OCI-M1 (cell line): ENCODE data around the gene BLTP2.
"Not testable (repeated sequence)": the region's sequence is repeated elsewhere in the genome, so short reads cannot be mapped to it uniquely, and the experiment has no call there.

ENCODE experiments used
- DNase-seq: peaks from one replicate; lab custom pipeline; 2025; lab: John Stamatoyannopoulos, UW

The BLTP2 gene

DNA sequence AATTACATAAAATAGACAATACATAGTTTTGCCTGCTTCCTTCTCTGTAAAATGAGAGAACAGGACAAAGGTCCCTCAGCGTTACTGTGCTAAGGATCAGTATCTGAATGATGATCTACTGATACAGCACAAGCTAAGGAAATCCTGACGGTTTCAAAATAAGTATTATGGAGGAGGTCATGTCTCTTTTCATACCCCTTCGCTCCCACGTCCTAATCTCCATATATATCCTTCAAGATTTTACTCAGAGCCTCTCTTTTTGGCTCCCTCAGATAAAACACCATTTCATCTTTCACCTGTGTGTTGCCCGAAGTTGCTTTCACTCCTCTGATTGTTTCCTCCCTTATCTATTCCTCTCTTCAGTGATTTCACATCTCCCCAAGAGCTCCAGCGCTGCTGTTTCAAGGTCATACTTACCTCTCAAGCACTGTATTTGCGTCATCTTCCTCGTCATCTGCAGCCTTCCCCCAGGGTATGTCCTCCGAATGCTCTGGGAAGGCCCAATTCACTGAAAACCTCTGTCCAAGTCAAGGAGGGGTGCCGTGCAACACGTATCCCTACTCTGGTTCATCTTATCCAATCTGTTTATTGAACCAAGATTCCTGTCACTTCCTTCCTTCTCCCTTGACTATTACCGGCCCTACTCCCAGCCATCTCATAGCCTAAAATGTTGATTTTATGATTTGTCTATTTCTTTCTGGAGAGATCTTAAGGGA is 1.2 kb upstream of the BLTP2 start:
- DNase-seq = peak; percentile 63

DNA sequence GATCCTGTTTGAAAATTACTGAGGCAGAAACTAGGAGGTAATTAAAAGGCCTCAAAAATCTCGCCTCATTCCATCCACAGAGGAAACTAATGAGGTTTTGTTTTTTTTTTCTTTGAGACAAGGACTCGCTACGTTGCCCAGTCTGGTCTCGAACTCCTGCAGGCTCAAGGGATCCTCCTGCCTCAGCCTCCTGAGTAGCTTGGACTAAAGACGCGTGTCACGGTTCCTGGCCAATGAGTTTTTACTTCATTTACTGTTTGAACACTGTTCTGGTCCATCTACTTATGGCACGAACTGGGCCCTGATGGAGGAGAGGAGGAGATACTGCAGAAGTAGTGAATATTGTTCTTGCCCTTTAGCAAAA is 600 bp upstream of the BLTP2 start:
- DNase-seq = no peak

DNA sequence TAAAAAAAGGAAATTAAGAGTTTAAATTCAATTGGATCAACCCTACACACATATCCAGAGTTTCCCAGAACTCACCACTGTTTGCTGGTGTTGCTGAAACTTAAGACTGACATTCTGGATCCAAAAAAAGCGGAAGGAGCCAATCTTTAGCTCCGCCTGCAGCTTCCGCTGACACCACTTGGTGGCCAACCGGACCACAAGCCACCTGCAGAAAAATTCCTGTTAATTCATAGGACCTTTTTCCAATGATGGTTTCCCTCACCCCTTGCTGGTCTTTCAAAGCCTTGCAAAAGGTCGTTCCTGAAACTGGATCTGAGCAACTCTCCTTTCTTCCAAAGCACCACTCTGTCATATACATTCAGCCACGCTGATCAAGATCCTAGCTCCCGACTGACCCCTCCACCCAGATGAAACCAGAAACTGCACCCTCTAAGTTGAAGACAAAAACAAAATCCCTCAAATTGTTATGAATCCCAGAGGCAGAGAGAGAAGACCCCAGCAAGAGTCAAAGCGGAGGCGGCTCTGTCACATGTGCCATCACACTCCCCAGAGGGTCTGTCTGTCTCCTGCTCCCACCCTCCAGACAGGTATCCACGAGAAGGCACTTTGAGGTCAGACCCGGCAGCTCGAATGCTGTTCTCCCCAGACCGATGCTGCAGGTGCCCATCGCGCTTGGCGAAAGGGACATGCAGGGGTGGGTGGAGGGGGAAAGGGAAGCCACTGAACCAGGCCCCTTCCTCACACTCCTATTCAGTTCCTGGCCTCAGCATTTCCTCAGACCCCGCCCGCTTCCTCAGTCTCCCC is 773 bp downstream of the BLTP2 start:
- DNase-seq = peak; percentile 94

DNA sequence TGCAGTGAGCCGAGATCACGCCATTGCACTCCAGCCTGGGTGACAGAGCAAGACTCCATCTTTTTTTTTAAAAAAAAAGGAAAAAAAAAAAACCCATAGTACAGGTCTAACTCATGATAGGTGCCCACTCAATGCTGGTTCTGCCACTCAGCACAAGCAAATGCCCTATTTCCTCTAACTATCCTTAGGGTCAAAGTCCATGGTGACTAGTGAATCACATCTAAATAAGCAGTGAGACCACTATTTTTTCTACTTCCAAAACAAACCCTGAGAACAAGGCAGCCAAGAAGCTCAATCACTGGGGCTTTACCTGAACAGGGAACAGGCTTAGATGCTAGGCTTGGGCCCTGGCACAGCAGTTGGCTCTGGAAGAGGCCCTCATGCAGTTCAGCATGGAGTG is 3.4 kb downstream of the BLTP2 start:
- DNase-seq = no peak

DNA sequence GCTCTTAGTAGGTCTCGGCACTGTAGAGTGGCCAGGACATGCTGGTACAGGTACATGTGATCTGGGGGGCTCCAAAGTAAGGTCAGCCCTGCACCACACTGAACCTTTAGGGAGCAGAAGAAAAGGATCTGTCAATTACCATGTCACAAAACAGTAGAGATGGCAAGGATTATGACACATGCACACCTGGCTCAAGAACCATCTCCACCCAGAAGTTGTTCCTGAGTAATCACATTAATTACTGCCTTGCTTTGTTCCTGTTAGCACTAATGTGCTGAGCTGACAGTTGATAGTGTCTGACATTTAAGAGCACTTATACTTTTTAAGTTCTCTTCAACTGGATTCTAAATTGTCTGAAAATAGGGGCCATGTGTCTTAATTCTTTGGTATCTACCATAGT is 9.5 kb downstream of the BLTP2 start:
- no peak for DNase-seq

DNA sequence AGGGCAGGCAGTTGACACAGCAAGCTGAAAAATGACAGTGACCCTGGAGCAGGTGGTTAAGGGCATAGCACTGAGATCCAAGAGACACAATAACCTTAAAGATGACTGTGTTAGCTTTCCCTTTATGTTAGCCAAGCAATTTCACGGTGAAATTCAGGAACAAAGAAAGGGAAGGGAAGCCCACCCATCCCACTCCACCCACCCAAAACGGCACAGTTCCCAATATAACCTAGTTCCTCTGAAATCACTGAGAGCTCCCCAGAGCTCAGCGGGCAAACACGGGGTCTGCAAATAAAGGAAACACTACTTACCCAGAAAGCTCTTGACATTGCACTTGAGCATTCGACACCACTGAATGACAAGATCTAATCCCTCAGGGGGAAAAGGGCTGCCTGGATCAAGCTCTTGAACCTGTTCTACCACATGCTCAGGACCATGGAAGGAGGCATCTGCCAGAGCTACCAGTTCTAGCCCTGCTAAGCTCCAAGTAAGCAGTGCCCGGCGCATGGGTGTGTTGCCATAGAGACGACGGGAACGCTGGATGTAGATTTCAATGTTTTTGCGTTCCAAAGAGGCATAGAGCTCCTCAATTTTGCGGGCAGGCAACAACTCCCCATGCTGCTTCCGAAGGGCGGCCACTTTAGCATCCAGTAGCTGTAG is 10.6 kb downstream of the BLTP2 start:
- no peak for DNase-seq

DNA sequence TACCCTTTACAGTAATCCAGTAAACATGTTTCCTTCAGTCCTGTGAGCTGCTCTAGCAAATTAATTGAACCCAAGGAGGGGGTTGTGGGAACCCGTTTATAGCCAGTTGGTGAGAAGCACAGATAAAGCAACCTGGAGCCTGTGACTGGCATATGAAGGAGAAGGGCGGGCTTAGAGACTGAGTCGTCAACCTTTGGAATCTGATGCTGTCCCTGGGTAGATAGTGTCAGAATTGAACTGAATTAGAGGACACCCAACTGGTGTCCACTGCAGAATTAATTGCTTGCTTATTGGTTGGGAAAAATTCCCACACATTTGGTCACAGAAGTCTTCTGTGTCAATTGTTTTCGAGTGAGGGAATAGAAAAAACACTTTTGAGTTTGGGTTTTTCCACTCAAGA is 18.1 kb downstream of the BLTP2 start:
- no peak for DNase-seq

DNA sequence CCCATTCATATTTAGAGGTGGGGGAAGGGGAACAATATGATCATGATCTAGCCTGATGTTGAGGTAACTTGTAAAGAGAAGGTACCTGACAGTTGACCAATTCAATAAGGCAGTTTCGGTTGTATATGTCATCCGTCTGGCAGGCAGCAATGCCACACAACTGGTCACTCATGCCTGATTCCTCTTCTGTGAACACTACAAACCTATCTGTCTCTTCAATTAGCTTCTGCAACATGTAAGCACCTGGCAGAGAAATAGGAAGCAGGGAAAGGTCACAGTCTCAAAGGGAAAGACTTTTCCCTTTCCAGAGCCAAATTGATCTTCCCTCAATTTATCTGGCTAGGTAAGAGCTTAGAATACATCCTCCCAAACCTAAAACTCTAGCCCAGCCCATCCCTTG is 20.8 kb downstream of the BLTP2 start:
- DNase-seq = no peak

DNA sequence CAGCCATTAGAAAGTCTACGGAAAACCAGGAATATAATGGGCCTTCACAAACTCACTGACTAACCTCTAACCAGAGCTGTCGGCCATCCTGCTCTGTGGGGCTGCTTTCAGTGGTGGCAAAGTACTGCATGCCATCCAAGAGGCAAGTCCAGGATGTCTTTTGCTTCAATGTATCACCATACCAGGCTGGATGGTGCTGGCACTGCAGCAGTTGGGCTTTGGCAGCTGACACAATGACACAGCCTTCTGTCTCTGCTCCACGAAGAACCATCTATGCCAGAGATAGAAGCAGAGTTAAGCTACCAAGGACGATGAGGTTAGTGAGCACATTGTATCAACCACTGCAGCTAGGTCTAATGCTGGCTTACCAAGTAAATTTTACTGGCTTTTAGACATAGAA is 21.3 kb downstream of the BLTP2 start:
- DNase-seq = no peak

DNA sequence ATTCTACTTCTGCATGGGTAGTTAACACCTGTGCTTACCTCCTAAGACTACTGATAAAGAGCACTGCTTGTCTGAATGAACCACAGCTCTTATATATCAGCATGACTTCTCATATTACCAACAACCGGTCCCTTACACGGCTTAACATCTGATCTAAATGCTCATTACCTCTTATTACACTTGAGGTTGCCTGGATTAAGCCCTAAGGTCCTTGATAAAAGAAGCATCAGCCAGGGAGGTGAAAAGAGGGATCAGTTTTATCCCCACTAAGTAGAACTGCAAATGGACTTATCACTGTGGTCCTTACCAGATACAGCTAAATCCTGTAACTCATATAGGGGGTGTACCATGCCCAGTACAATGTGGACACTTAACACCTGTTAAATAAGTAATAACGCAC is 22.8 kb downstream of the BLTP2 start:
- DNase-seq = no peak

DNA sequence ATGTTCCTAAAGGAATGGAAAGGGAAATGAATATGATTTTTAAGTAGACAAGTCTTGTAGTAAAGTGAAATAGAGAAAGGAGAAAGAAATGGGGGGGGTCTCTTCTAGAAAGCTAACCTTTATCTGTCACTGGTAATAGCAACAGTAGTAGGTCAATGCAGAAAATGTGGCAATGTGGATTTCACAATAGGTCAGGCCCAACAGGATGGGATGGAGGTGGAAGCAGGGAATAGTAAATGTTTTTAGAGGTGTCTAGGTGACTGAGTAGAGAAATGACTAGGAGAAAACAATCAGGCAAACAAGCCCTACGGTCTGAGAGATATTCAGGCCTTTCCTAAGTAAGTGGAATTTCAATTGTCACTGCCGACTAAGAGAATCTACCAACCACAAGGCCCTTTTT is 24.9 kb downstream of the BLTP2 start:
- DNase-seq = no peak

DNA sequence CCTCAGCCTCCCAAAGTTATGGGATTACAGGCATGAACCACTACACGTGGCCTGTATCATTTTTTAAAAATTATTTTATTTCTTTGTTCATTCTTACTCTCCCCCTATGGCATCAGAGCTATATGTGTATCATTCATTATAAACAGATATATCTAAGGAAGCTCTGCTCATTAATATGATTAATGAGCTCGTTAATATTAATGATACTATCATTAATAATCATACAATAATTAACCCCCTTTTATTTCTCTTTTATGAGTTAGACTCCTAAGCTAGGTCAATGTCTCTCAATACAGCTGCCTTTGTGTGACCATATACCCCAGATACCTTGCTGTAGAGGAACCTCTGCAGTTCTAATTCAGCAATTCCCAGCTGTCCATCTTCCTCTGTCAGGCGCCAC is 26.5 kb downstream of the BLTP2 start:
- DNase-seq = no peak

DNA sequence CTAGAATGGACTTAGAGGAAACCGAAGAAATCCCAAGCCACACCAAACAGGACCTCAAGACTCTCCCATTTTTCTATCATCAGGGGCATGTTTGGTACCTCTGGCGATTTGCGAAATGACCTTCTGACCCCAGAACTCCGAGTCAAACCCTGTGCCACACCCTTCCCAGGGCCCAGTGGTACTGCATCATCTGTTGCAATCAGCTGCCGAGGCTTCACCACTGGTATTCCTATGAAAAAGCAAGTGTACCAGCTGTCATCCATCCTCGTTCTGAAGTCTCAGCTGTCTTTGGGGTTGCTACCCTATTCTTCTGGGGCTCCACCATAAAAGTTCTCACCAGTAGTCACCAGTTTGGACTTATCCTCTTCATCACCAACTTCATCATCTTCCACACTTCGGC is 28.7 kb downstream of the BLTP2 start:
- no peak for DNase-seq

DNA sequence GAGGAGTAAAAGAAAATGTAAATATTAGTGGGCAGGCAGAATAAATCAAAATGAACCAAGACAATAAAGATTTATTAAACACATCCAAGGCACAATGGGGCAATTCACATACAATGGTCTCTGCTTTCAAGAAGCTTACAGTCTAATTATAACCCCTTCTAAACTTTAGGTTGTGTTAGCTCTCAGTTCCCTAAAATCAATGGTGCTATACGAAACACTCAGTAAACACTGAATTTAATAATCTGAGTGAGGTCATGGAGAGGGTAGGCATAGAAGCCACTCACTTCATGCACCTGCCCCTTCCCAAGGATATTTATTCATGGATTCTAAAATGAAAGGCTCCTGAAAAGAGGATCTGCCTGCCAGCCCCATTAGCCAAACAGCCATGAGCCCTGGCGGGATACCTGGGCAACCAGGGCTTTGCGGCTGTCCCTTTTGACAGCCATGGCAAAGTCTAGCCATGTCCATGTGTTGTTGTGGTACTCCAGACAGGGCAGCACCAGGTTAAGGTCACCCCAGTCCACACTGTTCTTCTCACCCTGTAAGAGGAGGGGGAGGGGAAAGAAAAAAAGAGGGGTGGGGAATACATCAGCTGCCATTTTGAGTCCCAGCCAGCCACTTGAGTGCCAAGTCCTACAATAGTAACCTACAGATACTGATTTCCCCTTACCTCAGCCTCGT is 29.6 kb downstream of the BLTP2 start:
- DNase-seq = no peak

DNA sequence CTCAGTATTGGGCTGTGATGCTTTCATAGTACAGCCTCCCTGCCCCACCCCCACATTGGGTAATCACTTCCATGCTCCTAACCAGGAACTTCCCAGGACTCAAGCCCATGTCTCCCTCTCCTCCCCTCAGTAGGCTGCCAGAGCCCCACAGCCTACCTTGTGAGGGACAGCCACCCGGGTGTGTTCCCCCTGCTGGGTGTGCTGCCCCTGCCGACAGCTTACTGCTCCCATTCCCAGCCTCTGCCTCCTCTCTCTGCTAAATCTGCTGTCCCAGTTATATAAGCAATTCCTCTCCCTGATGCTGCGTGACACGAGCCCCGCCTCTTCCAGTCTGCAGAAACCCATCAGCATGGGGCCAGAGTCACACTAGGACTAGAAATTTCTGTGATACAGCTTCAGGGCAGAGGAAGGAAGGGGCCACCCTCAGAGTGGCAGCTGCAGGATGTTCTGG is 31.0 kb downstream of the BLTP2 start, which contains the start of gene RSKR:
Gene RSKR, minus strand, starts transcription at position 255 of the 451 bp plus-strand sequence. Its CDS starts 24 bp downstream, at position 231.
- DNase-seq = no peak

DNA sequence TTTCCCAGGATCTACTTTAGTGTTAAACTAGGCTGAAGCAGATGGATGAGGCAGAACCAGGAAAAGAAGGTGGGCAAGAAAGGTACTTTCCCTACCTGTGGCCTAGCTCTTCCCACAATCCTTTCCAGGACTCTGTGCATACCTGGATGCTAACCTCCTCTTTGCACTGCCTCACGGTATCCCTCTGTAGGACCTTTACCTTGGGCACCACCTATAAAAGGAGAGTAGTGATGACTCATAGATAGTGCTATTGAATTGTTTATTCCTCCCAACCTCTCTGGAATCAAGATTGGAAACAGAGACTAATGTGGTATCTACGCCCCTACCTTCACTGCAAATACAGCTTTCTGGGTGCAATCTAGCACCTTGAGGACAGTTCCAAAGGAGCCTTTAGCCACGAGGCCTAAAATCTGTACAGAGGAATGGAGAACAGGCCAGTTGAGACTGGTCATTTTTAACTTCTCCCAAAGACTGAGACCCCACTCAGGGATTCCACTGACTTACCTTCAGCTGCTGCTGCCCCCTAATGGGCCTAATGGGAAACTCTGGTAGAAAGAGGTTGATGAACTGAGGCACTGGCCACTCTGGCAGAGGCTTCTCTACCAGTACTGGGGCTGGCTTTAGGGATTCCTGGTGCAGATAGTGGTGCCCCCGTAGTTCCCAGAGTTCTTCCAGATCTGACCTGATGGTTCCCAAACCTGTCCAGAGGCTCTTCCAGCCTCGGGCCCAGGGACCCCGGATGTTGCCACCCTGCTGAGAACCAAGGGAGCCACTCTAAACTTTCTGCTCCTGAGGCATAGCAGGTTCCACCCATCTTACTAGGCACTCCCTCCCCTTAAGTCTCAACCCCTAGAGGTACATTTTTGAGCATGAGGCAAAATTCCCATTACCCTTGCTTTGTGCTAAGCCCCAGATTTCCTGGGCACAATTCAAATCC is 31.8 kb downstream of the BLTP2 start:
- peak; percentile 60 for DNase-seq

DNA sequence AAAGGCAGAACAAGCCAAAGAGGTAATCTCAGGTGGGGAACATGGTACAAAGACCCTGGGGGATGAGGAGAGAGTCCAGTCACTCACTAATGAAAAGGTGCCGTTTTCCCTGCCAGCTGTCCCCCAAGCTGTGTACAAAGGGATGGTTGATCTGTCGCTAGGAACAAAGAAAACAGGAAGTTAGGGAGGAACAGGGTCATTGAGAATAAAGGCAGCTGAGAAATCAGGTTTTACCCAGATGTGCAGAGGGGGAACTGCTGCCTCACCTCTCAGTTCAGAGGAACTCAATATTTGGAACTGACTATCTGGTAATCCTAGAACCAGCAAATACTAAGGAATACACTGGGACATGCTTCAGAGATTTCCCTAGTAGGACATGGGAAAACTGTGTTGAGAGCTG is 32.4 kb downstream of the BLTP2 start:
- DNase-seq = no peak

DNA sequence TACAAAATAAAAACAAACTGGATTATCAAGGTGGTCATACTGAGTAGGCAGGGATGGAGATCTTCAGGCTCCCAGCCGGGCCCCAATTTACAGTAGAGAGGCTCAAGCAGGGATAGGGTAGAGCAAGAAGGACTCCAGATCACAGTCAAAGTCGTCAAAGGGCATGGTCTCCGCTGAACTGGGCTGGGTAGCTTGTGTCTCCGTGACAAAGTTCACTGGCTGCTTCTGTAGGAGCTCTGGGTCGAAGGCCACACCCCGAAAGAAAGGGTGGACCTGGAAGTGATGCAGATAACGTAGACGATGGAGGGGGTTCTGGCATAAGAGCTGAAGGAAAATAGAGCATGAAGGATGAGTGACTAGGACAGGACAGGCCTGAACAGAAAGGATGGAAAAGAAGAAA is 34.6 kb downstream of the BLTP2 start:
- DNase-seq = no peak

DNA sequence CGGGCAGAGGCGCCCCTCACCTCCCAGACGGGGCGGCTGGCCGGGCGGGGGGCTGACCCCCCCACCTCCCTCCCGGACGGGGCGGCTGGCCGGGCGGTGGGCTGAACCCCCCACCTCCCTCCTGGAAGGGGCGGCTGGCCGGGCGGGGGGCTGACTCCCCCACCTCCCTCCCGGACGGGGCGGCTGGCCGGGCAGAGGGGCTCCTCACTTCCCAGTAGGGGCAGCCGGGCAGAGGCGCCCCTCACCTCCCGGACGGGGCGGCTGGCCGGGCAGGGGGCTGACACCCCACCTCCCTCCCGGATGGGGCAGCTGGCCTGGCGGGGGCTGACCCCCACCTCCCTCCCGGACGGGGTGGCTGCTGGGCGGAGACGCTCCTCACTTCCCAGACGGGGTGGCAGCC is 40.9 kb downstream of the BLTP2 start:
- DNase-seq = not testable (repeated sequence)

DNA sequence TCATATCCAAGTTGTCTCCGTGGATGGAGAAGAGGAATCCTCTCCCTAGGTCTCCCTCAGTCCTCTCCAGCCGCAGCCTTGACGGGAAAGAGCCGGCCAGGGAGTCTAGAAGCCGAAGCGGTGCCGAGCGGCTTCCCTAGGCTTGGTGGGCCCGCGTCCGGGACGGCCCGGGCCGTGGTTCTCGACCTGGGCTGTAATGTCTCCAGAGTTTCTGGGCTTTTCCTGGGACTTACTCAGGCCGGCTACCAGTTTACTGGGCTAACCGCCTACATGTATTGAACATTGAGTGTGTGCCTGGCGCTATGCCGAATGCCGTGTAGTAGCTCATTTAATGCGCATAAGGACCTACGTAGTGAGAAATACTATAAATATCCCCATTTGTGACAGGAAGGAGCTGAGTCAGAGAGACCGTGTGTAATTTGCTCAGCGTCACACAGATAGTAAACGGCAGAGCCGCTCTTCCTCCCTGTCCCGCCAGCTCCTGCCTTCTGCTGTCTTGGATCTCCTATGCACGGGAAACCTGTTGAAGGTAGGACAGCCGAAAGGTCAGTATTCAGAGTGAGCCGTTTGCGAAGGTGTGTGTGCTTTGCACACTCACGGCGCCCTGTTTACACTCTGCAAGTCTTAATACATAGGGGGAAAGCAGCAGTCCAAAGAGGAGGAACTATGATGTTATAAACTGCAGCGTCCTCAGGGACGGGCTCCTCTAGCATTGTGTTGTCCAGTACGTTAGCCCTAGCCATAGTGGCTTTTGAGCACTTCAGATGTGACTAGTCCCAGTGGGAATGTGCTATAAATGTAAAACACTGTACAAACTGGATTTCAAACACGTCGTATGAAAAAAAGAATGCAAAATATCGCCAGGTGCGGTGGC is 45.4 kb downstream of the BLTP2 start:
- DNase-seq = peak; percentile 94
